CD1c-positive myeloid dendritic cell (primary cell): ENCODE data around the gene LRRC14B.
A peak's percentile ranks its signal among the peaks of the same experiment; 100 is the strongest.
"Not testable (repeated sequence)": the region's sequence is repeated elsewhere in the genome, so short reads cannot be mapped to it uniquely, and the experiment has no call there.

Experiments
- DNase-seq: peaks from one replicate; pipeline ENCODE4 v3.0.0-alpha.2; 2016; ENCODE audit errors: extremely low spot score

Gene LRRC14B

DNA sequence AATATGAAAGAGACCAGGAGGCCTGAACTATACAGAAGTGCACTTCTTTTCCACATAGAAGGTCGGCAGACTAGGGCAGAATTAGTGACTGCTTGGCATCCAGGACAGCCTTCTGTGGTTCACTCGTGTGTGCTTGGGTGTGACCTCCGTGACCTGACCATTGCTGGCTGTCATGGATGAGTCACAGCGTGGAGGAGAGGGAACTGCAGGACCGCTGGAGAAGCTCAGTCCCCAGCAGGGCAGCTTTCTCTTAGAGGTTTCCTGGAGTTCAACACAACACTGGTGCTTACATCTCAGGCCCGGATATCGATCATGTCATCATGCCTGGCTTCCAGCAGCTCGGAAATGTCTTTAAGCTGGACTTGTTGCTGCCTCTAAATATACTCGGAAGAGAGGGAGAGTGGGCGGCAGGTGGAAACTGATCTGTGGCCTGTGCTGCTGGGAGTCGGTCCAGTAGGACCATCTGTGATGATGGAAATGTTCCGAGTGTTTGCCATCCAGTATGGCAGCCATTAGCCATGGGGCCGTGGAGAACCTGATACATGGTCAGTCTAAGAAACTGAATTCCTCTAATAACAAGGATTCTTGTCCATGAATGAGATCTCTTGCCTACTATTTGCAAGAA lies 49.9 kb downstream of the LRRC14B start:
- DNase-seq = peak; percentile 5

GRCh38 chr5:243683-244367 lies 52.5 kb downstream of the LRRC14B start:
- DNase-seq = not testable (repeated sequence)

GRCh38 chr5:245717-246116 lies 54.4 kb downstream of the LRRC14B start:
- not testable (repeated sequence) for DNase-seq
